Trophoblast cell (in vitro differentiated cells and primary cell): Measurements from ENCODE around the gene SLC35F1.
"Not testable (repeated sequence)": the region's sequence is repeated elsewhere in the genome, so short reads cannot be mapped to it uniquely, and the experiment has no call there.

Experiments
- DNase-seq, 2 donors: peaks; one replicate each; pipeline ENCODE4 v3.0.0-alpha.2; 2016
- H2AFZ ChIP-seq: 2 replicates; pipeline ENCODE4 v1.6.1; 2013; ENCODE audit warnings: low read length, moderate library complexity, mild to moderate bottlenecking; ENCODE audit not compliant: insufficient read depth, poor library complexity
- H2AK5ac ChIP-seq: 2 replicates; pipeline ENCODE4 v1.6.1; 2013; ENCODE audit warnings: mild to moderate bottlenecking, low read length
- H2BK120ac ChIP-seq: 2 replicates; pipeline ENCODE4 v1.6.1; 2013; ENCODE audit warnings: low read length, mild to moderate bottlenecking, moderate library complexity; ENCODE audit not compliant: insufficient read depth, poor library complexity
- H2BK12ac ChIP-seq: 2 replicates; pipeline ENCODE4 v1.6.1; 2013; ENCODE audit warnings: mild to moderate bottlenecking, low read length, moderate library complexity
- H2BK5ac ChIP-seq: 2 replicates; pipeline ENCODE4 v1.6.1; 2013; ENCODE audit warnings: low read length, low read depth, moderate library complexity, mild to moderate bottlenecking; ENCODE audit not compliant: poor library complexity
- H3K14ac ChIP-seq: 2 replicates; pipeline ENCODE4 v1.6.1; 2013; ENCODE audit warnings: mild to moderate bottlenecking, low read length
- H3K18ac ChIP-seq: 2 replicates; pipeline ENCODE4 v1.6.1; 2013; ENCODE audit warnings: mild to moderate bottlenecking, low read length
- H3K23ac ChIP-seq: 2 replicates; pipeline ENCODE4 v1.6.1; 2013; ENCODE audit warnings: low read length
- H3K27ac ChIP-seq: 2 replicates; pipeline ENCODE4 v1.5.1; 2013; ENCODE audit warnings: low read depth, mild to moderate bottlenecking, inconsistent platforms, low read length, moderate library complexity
- H3K27me3 ChIP-seq: 2 replicates; pipeline ENCODE4 v1.6.1; 2013; ENCODE audit warnings: inconsistent platforms, mild to moderate bottlenecking, low read length, moderate library complexity; ENCODE audit not compliant: insufficient read depth
- H3K36me3 ChIP-seq, 2 experiments: 1 replicate in 1 of 2; 2 replicates in 1 of 2; pipeline ENCODE4 v1.6.1; 2013; ENCODE audit warnings: low read length in 2 of 2, mild to moderate bottlenecking in 2 of 2, moderate library complexity in 1 of 2; ENCODE audit not compliant: insufficient read depth in 2 of 2, control insufficient read depth in 1 of 2
- H3K4ac ChIP-seq: 2 replicates; pipeline ENCODE4 v1.6.1; 2013; ENCODE audit warnings: low read depth, mild to moderate bottlenecking, low read length, moderate library complexity
- H3K4me1 ChIP-seq, 2 experiments: 1 replicate in 1 of 2; 2 replicates in 1 of 2; pipeline ENCODE4 v1.6.1; 2013; ENCODE audit warnings: low read length in 2 of 2, mild to moderate bottlenecking in 2 of 2, moderate library complexity in 1 of 2; ENCODE audit not compliant: insufficient read depth in 2 of 2, control insufficient read depth in 1 of 2
- H3K4me2 ChIP-seq: 2 replicates; pipeline ENCODE4 v1.6.1; 2013; ENCODE audit warnings: inconsistent platforms, mild to moderate bottlenecking, low read length, moderate library complexity
- H3K4me3 ChIP-seq: 2 replicates; pipeline ENCODE4 v1.5.1; 2013; ENCODE audit warnings: mild to moderate bottlenecking, low read depth, low read length, inconsistent platforms
- H3K79me1 ChIP-seq: one replicate; pipeline ENCODE4 v1.6.1; 2013; ENCODE audit warnings: low read length
- H3K79me2 ChIP-seq: 2 replicates; pipeline ENCODE4 v1.6.1; 2013; ENCODE audit warnings: low read length, mild to moderate bottlenecking; ENCODE audit not compliant: control insufficient read depth, insufficient read depth, poor library complexity
- H3K9ac ChIP-seq: 2 replicates; pipeline ENCODE4 v1.6.1; 2013; ENCODE audit warnings: mild to moderate bottlenecking, low read length
- H3K9me3 ChIP-seq: 2 replicates; pipeline ENCODE4 v1.6.1; 2013; ENCODE audit warnings: low read depth, mild to moderate bottlenecking, control low read depth, inconsistent platforms, low read length; ENCODE audit not compliant: insufficient read depth
- H4K12ac ChIP-seq: 2 replicates; pipeline ENCODE4 v1.6.1; 2013; ENCODE audit warnings: low read depth, mild to moderate bottlenecking, low read length, moderate library complexity
- H4K8ac ChIP-seq: 2 replicates; pipeline ENCODE4 v1.6.1; 2013; ENCODE audit warnings: low read depth, mild to moderate bottlenecking, low read length, moderate library complexity
- H4K91ac ChIP-seq: one replicate; pipeline ENCODE4 v1.6.1; 2013; ENCODE audit warnings: low read depth, mild to moderate bottlenecking, low read length, moderate library complexity
- WGBS: extraction: QIAGEN DNeasy Blood & Tissue Kit; methylation state at CpG from one replicate; pipeline ENCODE4 v1.1.7; 2013; ENCODE audit warnings: missing lambda C conversion rate; ENCODE audit not compliant: insufficient read length, insufficient coverage; ENCODE audit errors: extremely low coverage; 5-methylcytosine and 5-hydroxymethylcytosine counted together

SLC35F1 gene

DNA sequence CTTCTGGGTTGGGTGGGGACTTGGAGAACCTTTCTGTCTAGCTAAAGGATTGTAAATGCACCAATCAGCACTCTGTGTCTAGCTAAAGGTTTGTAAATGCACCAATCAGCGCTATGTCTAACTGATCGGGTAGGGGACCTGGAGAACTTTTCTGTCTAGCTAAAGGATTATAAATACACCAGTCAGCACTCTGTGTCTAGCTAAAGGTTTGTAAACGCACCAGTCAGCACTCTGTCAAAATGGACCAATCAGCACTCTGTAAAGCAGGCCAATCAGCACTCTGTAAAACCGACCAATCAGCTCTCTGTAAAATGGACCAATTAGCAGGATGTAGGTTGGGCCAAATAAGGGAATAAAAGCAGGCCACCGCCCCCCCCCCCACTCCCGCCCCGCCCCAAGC lies 58.7 kb downstream of the SLC35F1 start:
- H4K12ac ChIP-seq, result not testable (repeated sequence)

GRCh38 chr6:117971637-117972036 lies 64.6 kb downstream of the SLC35F1 start:
- Histone ChIP-seq H3K79me2 (no peaks in the 10 kb centered on the region), H3K36me3 (peaks cover 2% of the 10 kb centered on the region in 2 experiments), H3K4me1 (no peaks in the 10 kb centered on the region), H2AFZ (no peak overlapping the region), H3K4ac (no peak overlapping the region), H4K91ac (no peak overlapping the region), H3K27ac (no peak overlapping the region), H3K27me3 (no peaks in the 10 kb centered on the region), H2BK120ac (no peak overlapping the region), H4K8ac (no peak overlapping the region), H3K14ac (no peak overlapping the region), H3K9me3 (peaks cover 4% of the 10 kb centered on the region), H2BK5ac (no peak overlapping the region), H3K79me1 (no peaks in the 10 kb centered on the region), H4K12ac (no peak overlapping the region), H3K18ac (no peak overlapping the region), H3K9ac (no peak overlapping the region), H3K4me3 (no peak overlapping the region), H2BK12ac (no peak overlapping the region), H3K23ac (no peak overlapping the region), H3K4me2 (no peak overlapping the region), H2AK5ac (no peak overlapping the region)
- no peak for DNase-seq

More for the DNA sequence above, 58.7 kb downstream of the SLC35F1 start:
- H4K91ac ChIP-seq, H2BK5ac ChIP-seq, H3K79me2 ChIP-seq, H3K4me1 ChIP-seq, H3K9ac ChIP-seq, H3K36me3 ChIP-seq, H2BK12ac ChIP-seq, H2AFZ ChIP-seq, H3K27ac ChIP-seq, H4K8ac ChIP-seq, H2BK120ac ChIP-seq, H2AK5ac ChIP-seq, H3K23ac ChIP-seq, H3K9me3 ChIP-seq, DNase-seq, H3K27me3 ChIP-seq, H3K4me2 ChIP-seq, H3K79me1 ChIP-seq, H3K4ac ChIP-seq, H3K14ac ChIP-seq, H3K18ac ChIP-seq, H3K4me3 ChIP-seq: not testable (repeated sequence)
- no CpG with 5 or more reads among the region's 7 CpGs for WGBS

- no peak overlapping the region for H3K4me2 ChIP-seq
- H3K27ac ChIP-seq, result no peak overlapping the region
- DNase-seq, result no peak
- H3K18ac ChIP-seq, result no peak overlapping the region
- H2BK5ac ChIP-seq, result no peak overlapping the region
- no peak overlapping the region for H4K8ac ChIP-seq
- no peak overlapping the region for H2BK120ac ChIP-seq
- peaks cover 4% of the 10 kb centered on the region for H3K9me3 ChIP-seq
- no peaks in the 10 kb centered on the region for H3K4me1 ChIP-seq
- H3K4ac ChIP-seq, result no peak overlapping the region
- H3K79me2 ChIP-seq, result no peaks in the 10 kb centered on the region
- peaks cover 2% of the 10 kb centered on the region in 2 experiments for H3K36me3 ChIP-seq
- no peaks in the 10 kb centered on the region for H3K79me1 ChIP-seq
- H3K27me3 ChIP-seq, result no peaks in the 10 kb centered on the region
- H3K14ac ChIP-seq, result no peak overlapping the region
- no peak overlapping the region for H4K12ac ChIP-seq
- no peak overlapping the region for H3K9ac ChIP-seq
- H4K91ac ChIP-seq, result no peak overlapping the region
- no peak overlapping the region for H2BK12ac ChIP-seq
- H3K4me3 ChIP-seq, result no peak overlapping the region
- H3K23ac ChIP-seq, result no peak overlapping the region
- no peak overlapping the region for H2AFZ ChIP-seq
- WGBS, result no CpG with 5 or more reads among the region's 1 CpG
- H2AK5ac ChIP-seq, result no peak overlapping the region
Measured at GRCh38 chr6:117974914-117975627, 68.0 kb downstream of the SLC35F1 start.

GRCh38 chr6:117976030-117976651 lies 69.1 kb downstream of the SLC35F1 start:
- H3K4ac ChIP-seq, result no peak overlapping the region
- no peak overlapping the region for H4K12ac ChIP-seq
- no peak overlapping the region for H2BK120ac ChIP-seq
- no peak overlapping the region for H3K18ac ChIP-seq
- H2AFZ ChIP-seq, result no peak overlapping the region
- no peak overlapping the region for H4K8ac ChIP-seq
- H3K4me1 ChIP-seq, result no peaks in the 10 kb centered on the region
- H2BK12ac ChIP-seq, result no peak overlapping the region
- no peak overlapping the region for H3K4me2 ChIP-seq
- H2BK5ac ChIP-seq, result no peak overlapping the region
- H4K91ac ChIP-seq, result no peak overlapping the region
- no peak overlapping the region for H3K14ac ChIP-seq
- H3K36me3 ChIP-seq, result peaks cover 2% of the 10 kb centered on the region in 2 experiments
- no peaks in the 10 kb centered on the region for H3K79me2 ChIP-seq
- no peak overlapping the region for H3K4me3 ChIP-seq
- no CpG with 5 or more reads among the region's 2 CpGs for WGBS
- H3K27me3 ChIP-seq, result no peaks in the 10 kb centered on the region
- no peak overlapping the region for H3K23ac ChIP-seq
- H3K9ac ChIP-seq, result no peak overlapping the region
- H2AK5ac ChIP-seq, result no peak overlapping the region
- no peaks in the 10 kb centered on the region for H3K79me1 ChIP-seq
- H3K9me3 ChIP-seq, result peaks cover 4% of the 10 kb centered on the region
- DNase-seq, result peak; percentile 18 to 78
- H3K27ac ChIP-seq, result no peak overlapping the region
